Endothelial cell of umbilical vein (primary cell): ENCODE data around the gene TMEM119.

ENCODE experiments used
- CTCF ChIP-seq, 2 donors: IDR thresholded peaks; 1 replicate in 1 of 2; 2 replicates in 1 of 2; pipeline ENCODE4 v1.5.1; 2011; ENCODE audit warnings: low read length in 2 of 2, mild to moderate bottlenecking in 2 of 2, moderate library complexity in 2 of 2, control low read depth in 1 of 2, inconsistent platforms in 1 of 2, low read depth in 1 of 2; ENCODE audit not compliant: insufficient read depth in 1 of 2; ENCODE audit errors: extremely low read depth in 1 of 2
- EZH2 ChIP-seq: IDR thresholded peaks from 2 replicates; pipeline ENCODE4 v1.6.1; 2012; ENCODE audit warnings: borderline replicate concordance, low read depth, mild to moderate bottlenecking, moderate library complexity, low read length, inconsistent platforms; ENCODE audit not compliant: severe bottlenecking
- MYC ChIP-seq: IDR thresholded peaks from one replicate; pipeline ENCODE4 v1.6.1; 2011; ENCODE audit warnings: mild to moderate bottlenecking, low read depth, low read length
- POLR2A ChIP-seq: IDR thresholded peaks from 2 replicates; pipeline ENCODE4 v1.6.1; 2012; ENCODE audit warnings: low read depth, mild to moderate bottlenecking, control low read depth, low read length
- POLR2AphosphoS5 ChIP-seq: IDR thresholded peaks from 2 replicates; pipeline ENCODE4 v1.6.1; 2012; ENCODE audit warnings: low read depth, mild to moderate bottlenecking, control low read depth, low read length, moderate library complexity; ENCODE audit not compliant: insufficient read depth

GRCh38 chr12:108566452-108566851 is 31.4 kb downstream of the TMEM119 start:
- TF ChIP-seq POLR2A (no peak), MYC (no peak), EZH2 (no peak), CTCF (IDR thresholded peaks at IDR 0.05; ENCODE audit: extremely low read depth in 1 of 2, insufficient read depth in 1 of 2, low read depth in 1 of 2, low read length in 2 of 2) (no peak), POLR2AphosphoS5 (no peak)
